IMR-90 (cell line): Measurements from ENCODE around the gene RNF41. TPM values are rescaled to one million over a fixed set of nuclear protein-coding genes. Genes with fewer than 3 reads are reported as not detected.

Source experiments
- ATAC-seq: fragments of 200-7000 bp; cut with Tn5 transposase; 2 replicates; pipeline ENCODE4 v1.9.1; 2020; ENCODE audit warnings: low read depth, mild to moderate bottlenecking, moderate library complexity
- BruUV-seq: library from RNA; stranded (reverse); fragments of 400-500 nt; replicated peaks from 2 replicates; lab custom pipeline; 2021; lab: Mats Ljungman, UMichigan
- CTCF ChIA-PET: fragments of 300-600 bp; formaldehyde crosslinking; extraction: SDS; loops from one replicate; lab custom pipeline; 2021; ENCODE audit warnings: antibody characterized with exemption; lab: Yijun Ruan, JAX
- POLR2A ChIA-PET: fragments of 300-600 bp; sonication (Branson Sonifier 250); formaldehyde crosslinking; loops from one replicate; lab custom pipeline; 2022; ENCODE audit warnings: antibody characterized with exemption; ENCODE audit not compliant: unreplicated experiment; lab: Charles Lee
- DNase-seq: peaks from one replicate; pipeline ENCODE4 v3.0.0; 2013
- H2AFZ ChIP-seq: replicated peaks from 2 replicates; pipeline ENCODE3; 2013; ENCODE audit warnings: low read length, mild to moderate bottlenecking; ENCODE audit not compliant: poor library complexity
- H2AK5ac ChIP-seq: 2 replicates; pipeline ENCODE4 v1.6.1; 2013; ENCODE audit warnings: low read depth, low read length, inconsistent platforms
- H2AK9ac ChIP-seq: replicated peaks from 2 replicates; pipeline ENCODE3; 2013; ENCODE audit warnings: mild to moderate bottlenecking, low read depth, low read length, moderate library complexity; ENCODE audit not compliant: poor library complexity
- H2BK120ac ChIP-seq: 2 replicates; pipeline ENCODE4 v1.6.1; 2013; ENCODE audit warnings: low read depth, low read length, inconsistent platforms
- H2BK15ac ChIP-seq: 3 replicates; pipeline ENCODE4 v1.6.1; 2013; ENCODE audit warnings: low read depth, low read length, inconsistent platforms
- H2BK20ac ChIP-seq: 2 replicates; pipeline ENCODE4 v1.6.1; 2013; ENCODE audit warnings: low read depth, mild to moderate bottlenecking, inconsistent platforms, low read length, moderate library complexity
- H2BK5ac ChIP-seq: 2 replicates; pipeline ENCODE4 v1.6.1; 2013; ENCODE audit warnings: mild to moderate bottlenecking, low read depth, low read length, inconsistent platforms; ENCODE audit not compliant: poor library complexity, severe bottlenecking
- H3K14ac ChIP-seq: replicated peaks from 2 replicates; pipeline ENCODE4 v1.6.1; 2013; ENCODE audit warnings: low read depth, low read length, inconsistent platforms
- H3K18ac ChIP-seq: 2 replicates; pipeline ENCODE4 v1.6.1; 2013; ENCODE audit warnings: low read depth, low read length, control low read depth
- H3K23ac ChIP-seq: 2 replicates; pipeline ENCODE4 v1.6.1; 2013; ENCODE audit warnings: low read depth, low read length, inconsistent platforms
- H3K27ac ChIP-seq: 2 replicates; pipeline ENCODE4 v1.5.1; 2013; ENCODE audit warnings: mild to moderate bottlenecking, control low read depth, low read length; ENCODE audit not compliant: insufficient read depth
- H3K27me3 ChIP-seq: 2 replicates; pipeline ENCODE4 v1.6.1; 2013; ENCODE audit warnings: low read length; ENCODE audit not compliant: control insufficient read depth, insufficient read depth
- H3K36me3 ChIP-seq: 2 replicates; pipeline ENCODE4 v1.6.1; 2013; ENCODE audit warnings: low read length, mixed read lengths; ENCODE audit not compliant: control insufficient read depth, insufficient read depth
- H3K4ac ChIP-seq: 2 replicates; pipeline ENCODE4 v1.6.1; 2013; ENCODE audit warnings: low read depth, low read length, inconsistent platforms
- H3K4me1 ChIP-seq: 2 replicates; pipeline ENCODE4 v1.6.1; 2013; ENCODE audit warnings: low read length, mixed read lengths; ENCODE audit not compliant: control insufficient read depth, insufficient read depth
- H3K4me2 ChIP-seq: 2 replicates; pipeline ENCODE4 v1.6.1; 2013; ENCODE audit warnings: low read depth, mild to moderate bottlenecking, control low read depth, low read length, moderate library complexity
- H3K4me3 ChIP-seq: 2 replicates; pipeline ENCODE4 v1.5.1; 2013; ENCODE audit warnings: low read depth, mild to moderate bottlenecking, control low read depth, low read length, moderate library complexity; ENCODE audit not compliant: insufficient read depth
- H3K56ac ChIP-seq: 2 replicates; pipeline ENCODE4 v1.6.1; 2013; ENCODE audit warnings: low read length, inconsistent platforms; ENCODE audit not compliant: insufficient read depth; ENCODE audit errors: extremely low read depth
- H3K79me1 ChIP-seq, 2 experiments: 2 replicates each; pipeline ENCODE4 v1.6.1; 2013; ENCODE audit warnings: low read length in 2 of 2, inconsistent platforms in 1 of 2, low read depth in 1 of 2
- H3K9ac ChIP-seq: 2 replicates; pipeline ENCODE4 v1.6.1; 2013; ENCODE audit warnings: low read depth, low read length, control low read depth
- H3K9me1 ChIP-seq: 2 replicates; pipeline ENCODE4 v1.6.1; 2013; ENCODE audit warnings: low read length, inconsistent platforms; ENCODE audit not compliant: insufficient read depth
- H3K9me3 ChIP-seq: 2 replicates; pipeline ENCODE4 v1.6.1; 2013; ENCODE audit warnings: low read length; ENCODE audit not compliant: control insufficient read depth, insufficient read depth
- H4K20me1 ChIP-seq: 2 replicates; pipeline ENCODE4 v1.6.1; 2013; ENCODE audit warnings: low read length, inconsistent platforms; ENCODE audit not compliant: insufficient read depth
- H4K5ac ChIP-seq: 2 replicates; pipeline ENCODE4 v1.6.1; 2013; ENCODE audit warnings: mild to moderate bottlenecking, low read depth, low read length, control low read depth
- H4K8ac ChIP-seq, 2 experiments: 2 replicates each; pipeline ENCODE4 v1.6.1; 2013; ENCODE audit warnings: low read depth in 2 of 2, low read length in 2 of 2, control low read depth in 1 of 2, inconsistent platforms in 1 of 2
- H4K91ac ChIP-seq: 2 replicates; pipeline ENCODE4 v1.6.1; 2013; ENCODE audit warnings: low read depth, low read length, inconsistent platforms; ENCODE audit not compliant: insufficient read depth
- BHLHE40 ChIP-seq: fragments of 150-350 bp; IDR thresholded peaks from 2 replicates; pipeline ENCODE4 v1.6.1; 2016; ENCODE audit warnings: mild to moderate bottlenecking, low read depth, low read length
- CEBPB ChIP-seq: IDR thresholded peaks from 2 replicates; pipeline ENCODE4 v1.6.1; 2012; ENCODE audit warnings: low read depth, low read length, improper control_type of control experiment
- CHD1 ChIP-seq: IDR thresholded peaks from 2 replicates; pipeline ENCODE4 v1.6.1; 2012; ENCODE audit warnings: low read depth, low read length, improper control_type of control experiment
- CTCF ChIP-seq: conservative IDR thresholded peaks from 2 replicates; pipeline ENCODE4 v1.5.1; 2012; ENCODE audit warnings: mild to moderate bottlenecking, low read depth, low read length, improper control_type of control experiment
- ELK1 ChIP-seq: fragments of 150-350 bp; IDR thresholded peaks from 2 replicates; pipeline ENCODE4 v1.6.1; 2016; ENCODE audit warnings: low read depth, mild to moderate bottlenecking, low read length, moderate library complexity, borderline replicate concordance
- NFE2L2 ChIP-seq: fragments of 150-350 bp; IDR thresholded peaks from 2 replicates; pipeline ENCODE4 v1.6.1; 2016; ENCODE audit warnings: low read depth, mild to moderate bottlenecking, low read length
- RAD21 ChIP-seq: IDR thresholded peaks from 2 replicates; pipeline ENCODE4 v1.6.1; 2012; ENCODE audit warnings: low read length, improper control_type of control experiment
- RFX5 ChIP-seq: IDR thresholded peaks from 2 replicates; pipeline ENCODE4 v1.8.0; 2012; ENCODE audit warnings: low read depth, mild to moderate bottlenecking, low read length, moderate library complexity
- SMC3 ChIP-seq: fragments of 150-350 bp; IDR thresholded peaks from 2 replicates; pipeline ENCODE4 v1.6.1; 2016; ENCODE audit warnings: low read depth, mild to moderate bottlenecking, antibody characterized with exemption, low read length, moderate library complexity
- USF2 ChIP-seq: fragments of 150-350 bp; IDR thresholded peaks from 2 replicates; pipeline ENCODE4 v1.6.1; 2017; ENCODE audit warnings: mild to moderate bottlenecking, antibody characterized with exemption, low read length, low read depth
- WGBS, 2 experiments: methylation state at CpG; one replicate each; pipeline versions ENCODE4 v1.1.5 to v1.1.7; 2013; ENCODE audit warnings: missing lambda C conversion rate in 2 of 2; ENCODE audit not compliant: insufficient read length in 1 of 2; ENCODE audit errors: extremely low coverage in 2 of 2; 5-methylcytosine and 5-hydroxymethylcytosine counted together
- dilution Hi-C: fragments of 300-500 bp; cut with HindIII; formaldehyde crosslinking; loops from one replicate; pipeline ENCODE4 v1.14.3; 2018; ENCODE audit warnings: low sequenced_read_pairs; ENCODE audit not compliant: unreplicated experiment
- in situ Hi-C: fragments of 300-500 bp; cut with MboI; formaldehyde crosslinking; loops from 3 replicates; pipeline ENCODE4 v1.14.3; 2019; ENCODE audit warnings: low sequenced_read_pairs, inconsistent platforms, mixed read lengths
- intact Hi-C: fragments of 100-400 bp; cut with micrococcal nuclease; formaldehyde crosslinking; loops from 2 replicates; pipeline ENCODE4 v1.10.0; 2022
- polyA plus RNA-seq, 3 experiments: library from polyadenylated mRNA; depleted of rRNA; stranded (reverse); fragments of >200 nt; gene quantifications; 2 replicates each; pipeline ENCODE4 v1.2.3, GENCODE V29; 2012; ENCODE audit warnings: low replicate concordance in 1 of 3
- total RNA-seq: library from RNA; depleted of rRNA; stranded (reverse); fragments of >200 nt; gene quantifications from 2 replicates; pipeline ENCODE4 v1.2.3, GENCODE V29; 2012

RNF41 gene
- total and polyA plus RNA-seq, 2 of the 4 experiments (the other 2 are of a cell fraction): 112 to 272 TPM

GRCh38 chr12:56257071-56257470 is 35.3 kb upstream of the RNF41 start:
- H3K9me1 ChIP-seq: peaks cover 27% of the 10 kb centered on the region
- no peaks in the 10 kb centered on the region for H3K27me3 ChIP-seq
- peak overlapping the region; percentile 96 for H3K9ac ChIP-seq
- ChIA-PET POLR2A (no interaction called here), CTCF (interaction anchor here (1.1 kb wide), 1 partner anchor 35 kb away, joined by 4 read pairs; the partner anchor contains the start of gene RNF41)
- DNase-seq (no peak), ATAC-seq (no peak)
- peak overlapping the region; percentile 83 for H2AK5ac ChIP-seq
- no peak overlapping the region for H2BK120ac ChIP-seq
- no peak overlapping the region for H2BK15ac ChIP-seq
- H3K56ac ChIP-seq: no peak overlapping the region
- H4K20me1 ChIP-seq: peaks cover 42% of the 10 kb centered on the region
- H3K79me1 ChIP-seq: peaks cover 40 to 57% of the 10 kb centered on the region in 2 experiments
- dilution Hi-C loops (no loop called here), intact Hi-C loops (no loop called here), in situ Hi-C loops (no loop called here)
- peak overlapping the region; percentile 55 for H2BK5ac ChIP-seq
- H3K4me2 ChIP-seq: peak overlapping the region; percentile 92
- H3K4me3 ChIP-seq: peak overlapping the region; percentile 94
- no peak overlapping the region for H4K5ac ChIP-seq
- peak overlapping the region; percentile 94 for H3K23ac ChIP-seq
- H3K9me3 ChIP-seq: no peaks in the 10 kb centered on the region
- H4K91ac ChIP-seq: 0 out of 2 replicates have a peak overlapping the region, but pooled peaks have one; percentile 28
- no TSS peak for BruUV-seq
- H2AFZ ChIP-seq: no peak overlapping the region
- H2BK20ac ChIP-seq: no peak overlapping the region
- H3K4ac ChIP-seq: peak overlapping the region; percentile 83
- peak overlapping the region; percentile 30 for H3K27ac ChIP-seq
- TF ChIP-seq CHD1: no peak
- TF ChIP-seq USF2: no peak
- no peak for TF ChIP-seq CEBPB
- no peak for TF ChIP-seq RAD21
- TF ChIP-seq RFX5: no peak
- TF ChIP-seq ELK1: no peak
- TF ChIP-seq SMC3: no peak
- TF ChIP-seq NFE2L2: no peak
- no peak for TF ChIP-seq BHLHE40
- no peak for TF ChIP-seq CTCF
- H3K36me3 ChIP-seq: peaks cover 47% of the 10 kb centered on the region
- peak overlapping the region; percentile 75 for H3K14ac ChIP-seq
- no peak overlapping the region for H3K18ac ChIP-seq
- WGBS, 2 experiments: no CpG with 5 or more reads among the region's 8 CpGs
- H2AK9ac ChIP-seq: peak overlapping the region; percentile 97
- H3K4me1 ChIP-seq: peaks cover 21% of the 10 kb centered on the region
- no peak overlapping the region; a peak in 2 of 4 replicates for H4K8ac ChIP-seq
